Measurements from ENCODE around the gene CX3CL1. TPM values are rescaled to one million over a fixed set of nuclear protein-coding genes. Genes with fewer than 3 reads are reported as not detected.
A peak's percentile ranks its signal among the peaks of the same experiment; 100 is the strongest.

Gene CX3CL1
- total and polyA plus RNA-seq, 2 of the 13 experiments (the other 11 are each of a cell fraction or from before 2014, with no cell fraction given) = 57.3 to 60.8 TPM

GRCh38 chr16:57382535-57383275, 10.4 kb downstream of the CX3CL1 start (continued):
- TF ChIP-seq ZNF142 (CRISPR knock-in tag; IDR thresholded peaks at IDR 0.05) (no peak), BORCS8-MEF2B (CRISPR knock-in tag; IDR thresholded peaks at IDR 0.05) (peak; percentile 28; the same call in 1 of the 2 replicates), ZNF24 (IDR thresholded peaks at IDR 0.05) (no peak), ZKSCAN5 (CRISPR knock-in tag; IDR thresholded peaks at IDR 0.05) (no peak), MXD3 (CRISPR knock-in tag; IDR thresholded peaks at IDR 0.05) (no peak), XBP1 (CRISPR knock-in tag; IDR thresholded peaks at IDR 0.05) (no peak), JUN (CRISPR knock-in tag; IDR thresholded peaks at IDR 0.05) (no peak), ZNF891 (CRISPR knock-in tag; IDR thresholded peaks at IDR 0.05) (no peak), ONECUT2 (CRISPR knock-in tag; IDR thresholded peaks at IDR 0.05) (no peak), THAP11 (CRISPR knock-in tag; IDR thresholded peaks at IDR 0.05) (no peak), ZKSCAN1 (IDR thresholded peaks at IDR 0.05; ENCODE audit: low read length) (no peak), ZNF619 (CRISPR knock-in tag; IDR thresholded peaks at IDR 0.05) (no peak), ZNF382 (CRISPR knock-in tag; IDR thresholded peaks at IDR 0.05; ENCODE audit: borderline replicate concordance) (no peak), ZBTB7A (CRISPR knock-in tag; IDR thresholded peaks at IDR 0.05) (no peak), TCF7L2 (IDR thresholded peaks at IDR 0.05; ENCODE audit: low read depth, low read length) (no peak), NR2F1 (CRISPR knock-in tag; IDR thresholded peaks at IDR 0.05) (no peak), TBX2 (CRISPR knock-in tag; IDR thresholded peaks at IDR 0.05; ENCODE audit: borderline replicate concordance) (0 out of 2 replicates have a peak, but pooled peaks have one; percentile 9), DPF2 (CRISPR knock-in tag; IDR thresholded peaks at IDR 0.05; ENCODE audit: borderline replicate concordance, low read depth) (no peak), NFYB (CRISPR knock-in tag; IDR thresholded peaks at IDR 0.05) (no peak), SOX13 (IDR thresholded peaks at IDR 0.05) (no peak), SOX13 (CRISPR knock-in tag; conservative IDR thresholded peaks at IDR 0.05 in 1 of 2, IDR thresholded peaks at IDR 0.05 in 1 of 2) (no peak), ZFP36 (IDR thresholded peaks at IDR 0.05; ENCODE audit: borderline replicate concordance, low read depth, low read length, partially characterized antibody) (no peak), ZNF703 (CRISPR knock-in tag; IDR thresholded peaks at IDR 0.05; ENCODE audit: borderline replicate concordance) (no peak)
- TF ChIP-seq, protein P1, sequence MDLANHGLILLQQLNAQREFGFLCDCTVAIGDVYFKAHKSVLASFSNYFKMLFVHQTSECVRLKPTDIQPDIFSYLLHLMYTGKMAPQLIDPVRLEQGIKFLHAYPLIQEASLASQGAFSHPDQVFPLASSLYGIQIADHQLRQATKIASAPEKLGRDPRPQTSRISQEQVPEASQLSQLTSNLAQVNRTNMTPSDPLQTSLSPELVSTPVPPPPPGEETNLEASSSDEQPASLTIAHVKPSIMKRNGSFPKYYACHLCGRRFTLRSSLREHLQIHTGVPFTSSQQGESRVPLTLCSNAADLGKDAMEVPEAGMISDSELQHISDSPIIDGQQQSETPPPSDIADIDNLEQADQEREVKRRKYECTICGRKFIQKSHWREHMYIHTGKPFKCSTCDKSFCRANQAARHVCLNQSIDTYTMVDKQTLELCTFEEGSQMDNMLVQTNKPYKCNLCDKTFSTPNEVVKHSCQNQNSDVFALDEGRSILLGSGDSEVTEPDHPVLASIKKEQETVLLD (CRISPR knock-in tag; IDR thresholded peaks at IDR 0.05; ENCODE audit: low read depth) = no peak

Measured in HepG2 (cell line).